Measurements from ENCODE around the gene UBE4A.

UBE4A gene

DNA sequence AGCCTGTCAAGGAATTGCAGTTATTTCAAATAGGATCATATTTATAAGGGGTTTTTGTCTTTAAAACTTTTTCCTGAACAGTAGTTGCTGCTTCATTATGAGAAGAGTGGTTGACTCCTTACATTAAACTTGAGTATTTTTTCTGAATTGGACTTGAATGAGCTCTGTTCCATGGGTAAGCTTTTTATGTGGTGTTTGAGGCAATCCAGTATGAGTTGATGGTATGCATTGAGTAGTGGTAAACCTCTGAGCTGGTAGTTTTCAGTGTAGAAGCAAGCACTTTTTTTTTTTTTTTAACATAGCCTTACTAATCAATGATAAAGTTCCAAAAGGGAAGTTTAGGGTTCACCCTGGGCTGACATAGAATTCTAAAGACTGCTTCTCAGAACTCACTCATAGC lies 80.2 kb downstream of the UBE4A start:
- DNase-seq = no peak

DNA sequence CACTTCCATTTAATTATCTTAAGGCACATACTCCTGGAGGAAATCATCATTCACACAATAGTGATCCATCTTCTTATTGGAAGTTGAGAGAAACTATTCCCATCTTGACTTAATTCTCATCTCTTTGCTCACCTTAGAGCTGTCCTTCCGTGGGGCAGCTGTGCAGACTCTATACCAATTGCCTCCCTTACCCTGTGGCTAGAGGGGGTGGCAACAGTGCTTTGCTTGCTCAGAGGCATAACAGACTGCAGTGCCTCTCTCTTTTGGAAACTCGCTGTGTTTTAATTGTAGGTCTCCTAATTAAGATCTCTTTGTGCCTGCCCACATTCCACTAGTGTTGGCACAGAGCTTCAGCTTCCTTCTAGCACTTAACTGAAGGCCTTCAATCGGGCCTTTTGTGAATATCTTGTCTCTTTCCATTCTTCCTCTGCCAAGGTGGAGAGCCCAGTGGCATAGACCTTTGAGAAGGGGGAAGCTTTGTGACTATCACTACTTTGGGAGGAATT lies 82.4 kb downstream of the UBE4A start:
- no peak for DNase-seq

DNA sequence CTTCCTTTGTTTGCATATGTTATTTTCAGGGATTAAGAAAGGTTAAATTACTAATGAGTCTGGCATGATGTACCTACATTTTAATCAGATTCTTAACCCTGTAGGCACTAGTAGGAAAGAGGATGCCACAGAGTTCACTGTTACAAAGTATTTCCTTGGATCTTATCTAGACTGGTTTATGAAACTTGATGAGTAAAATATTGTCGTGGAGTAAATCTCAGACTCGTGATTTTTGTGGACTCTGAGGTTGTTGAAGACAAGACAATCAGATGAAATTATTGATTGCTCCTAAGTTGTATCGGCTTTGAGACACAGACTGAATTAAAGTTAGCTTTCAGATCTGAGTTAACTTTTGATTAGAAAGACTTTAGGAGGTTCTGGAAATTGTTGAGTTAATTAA lies 82.9 kb downstream of the UBE4A start:
- no peak for DNase-seq

DNA sequence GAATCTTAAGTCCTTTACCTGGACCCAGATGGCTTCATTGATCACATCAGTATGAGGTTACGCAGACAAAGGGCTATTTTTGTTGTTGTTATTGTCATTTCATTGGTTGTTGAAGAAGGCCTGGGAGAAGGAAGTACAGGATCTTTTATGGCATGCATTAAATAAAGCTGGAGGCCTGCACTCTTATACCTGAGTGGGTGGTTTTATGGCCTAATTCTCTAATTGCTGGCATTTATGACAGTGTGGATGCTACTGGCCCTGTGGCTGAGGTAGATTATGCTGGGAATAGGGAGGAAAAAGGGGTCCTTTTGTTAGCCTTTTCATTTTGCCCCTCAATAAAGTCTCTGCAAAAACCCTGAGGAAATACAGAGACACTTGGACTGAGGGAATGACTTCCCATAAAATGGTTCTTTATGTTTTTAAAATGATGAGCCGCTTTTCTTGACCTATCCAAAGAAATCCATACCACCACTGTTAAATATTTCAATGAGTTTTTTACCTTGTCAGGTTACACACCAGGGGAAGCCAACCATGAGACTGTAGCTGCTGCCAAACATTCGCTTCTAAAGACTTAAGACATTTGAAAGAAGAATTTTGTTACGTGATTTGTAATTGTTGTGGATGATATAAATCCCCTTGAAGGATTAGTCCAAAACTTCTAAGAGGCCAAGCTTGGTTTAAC lies 83.6 kb downstream of the UBE4A start:
- DNase-seq = no peak

DNA sequence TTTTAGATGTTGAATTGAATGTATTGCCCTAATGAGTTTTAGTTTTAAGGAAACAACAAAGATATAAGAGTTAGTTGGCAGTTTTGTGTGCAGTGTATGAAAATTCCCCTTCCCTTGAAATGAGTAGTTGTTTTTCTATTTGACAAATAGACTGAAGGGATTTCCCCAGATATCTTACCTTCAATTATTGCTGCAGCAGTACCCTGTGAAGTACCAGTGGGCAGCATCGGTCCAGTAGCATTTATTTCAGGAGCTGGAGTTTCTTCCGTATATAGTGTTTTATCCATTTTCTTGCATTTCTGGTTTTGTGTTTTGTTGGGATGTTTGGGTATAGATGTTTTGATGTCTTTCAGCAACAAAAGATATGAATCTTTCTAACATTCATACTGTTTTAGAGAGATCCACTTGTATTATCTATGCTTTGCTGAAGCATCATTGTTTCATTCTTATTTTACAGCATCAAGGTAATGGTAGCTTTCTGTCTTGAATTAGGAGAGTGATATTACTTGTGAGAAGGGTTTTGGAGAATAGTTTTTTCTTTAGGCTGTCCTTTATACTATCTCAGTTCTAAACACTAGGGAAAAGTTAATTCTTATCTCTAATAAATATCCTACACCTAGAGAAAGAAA lies 84.3 kb downstream of the UBE4A start:
- DNase-seq = no peak

DNA sequence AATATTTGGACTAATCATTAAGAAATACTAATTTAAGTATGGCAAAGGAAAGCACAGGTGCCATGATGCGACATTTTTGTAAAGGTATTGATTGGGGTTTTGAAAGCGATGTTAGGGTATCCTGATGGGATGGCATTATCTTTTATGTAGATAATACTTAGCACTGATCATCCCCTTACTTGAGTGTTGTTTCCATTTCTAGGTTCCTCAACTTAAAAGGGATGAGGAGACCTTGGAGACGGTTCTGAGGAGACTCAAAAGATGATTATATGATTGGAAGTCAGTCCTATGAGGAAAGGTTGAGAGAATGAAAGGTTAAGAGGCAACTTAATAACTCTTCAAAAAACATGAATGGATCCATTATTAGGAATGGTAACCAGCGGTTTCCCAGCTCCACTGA lies 88.0 kb downstream of the UBE4A start:
- DNase-seq = no peak

DNA sequence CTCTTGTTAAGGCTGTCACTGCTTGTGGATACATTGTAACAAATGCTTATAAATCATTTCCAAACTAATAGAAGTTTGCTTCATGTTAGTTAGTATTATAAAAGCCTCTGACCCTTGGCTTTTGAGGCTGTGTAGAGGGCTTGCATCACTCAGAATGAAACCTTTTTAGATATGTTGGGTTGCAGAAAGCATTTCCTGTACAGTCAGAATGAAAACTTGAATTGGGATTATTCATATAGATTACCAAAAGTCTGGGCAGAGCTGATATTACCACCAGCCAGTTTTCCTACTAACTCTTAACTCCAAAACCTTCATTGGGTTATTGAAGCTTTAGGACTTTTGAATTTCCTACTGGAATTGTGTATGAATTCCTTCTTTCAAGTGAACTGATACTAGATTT lies 88.9 kb downstream of the UBE4A start:
- no peak for DNase-seq

Data from NCI-H524 treated with DMSO at 0.1 percent for 48 hours (cell line).